Chondrocyte (in vitro differentiated cells): ENCODE measurements around the gene TMPRSS3. TPM values are rescaled to one million over a fixed set of nuclear protein-coding genes. Genes with fewer than 3 reads are reported as not detected.

Experiments used
- DNase-seq: peaks from one replicate; pipeline ENCODE4 v3.0.0; 2021; ENCODE audit warnings: mixed read lengths, low spot score
- H3K27ac Mint-ChIP-seq: one replicate; pipeline ENCODE4 v1.8.0; 2021; ENCODE audit warnings: mild to moderate bottlenecking, moderate library complexity, mixed read lengths; ENCODE audit not compliant: unreplicated experiment
- H3K27me3 Mint-ChIP-seq: 2 replicates; pipeline ENCODE4 v1.8.0; 2021; ENCODE audit warnings: low read depth, mixed read lengths
- H3K36me3 Mint-ChIP-seq: 2 replicates; pipeline ENCODE4 v1.8.0; 2021; ENCODE audit warnings: low read depth, mixed read lengths
- H3K4me1 Mint-ChIP-seq: 2 replicates; pipeline ENCODE4 v1.8.0; 2021; ENCODE audit warnings: low read depth, mild to moderate bottlenecking, mixed read lengths
- H3K4me3 Mint-ChIP-seq: one replicate; pipeline ENCODE4 v1.8.0; 2021; ENCODE audit warnings: mild to moderate bottlenecking, moderate library complexity, mixed read lengths; ENCODE audit not compliant: unreplicated experiment
- H3K9me3 Mint-ChIP-seq: 2 replicates; pipeline ENCODE4 v1.8.0; 2021; ENCODE audit warnings: low read depth, mixed read lengths
- CTCF ChIP-seq: fragments of 200-600 bp; sonication (generic); IDR thresholded peaks from 2 replicates; pipeline ENCODE4 v1.5.0; 2021; ENCODE audit warnings: antibody characterized with exemption, mild to moderate bottlenecking, moderate library complexity
- total RNA-seq: library from RNA; stranded (reverse); gene quantifications from 3 replicates; pipeline ENCODE4 v1.2.1, GENCODE V29; 2021

The TMPRSS3 gene
- total RNA-seq, 1 donor from 2014 or later, result not detected

- H3K4me3 Mint-ChIP-seq, result no peak overlapping the region
- H3K27me3 Mint-ChIP-seq, result peaks cover 38% of the 10 kb centered on the region
- H3K36me3 Mint-ChIP-seq, result peaks cover 6% of the 10 kb centered on the region
- no peak for TF ChIP-seq CTCF
- H3K27ac Mint-ChIP-seq, result no peak overlapping the region
- no peaks in the 10 kb centered on the region for H3K4me1 Mint-ChIP-seq
- DNase-seq, result no peak
- H3K9me3 Mint-ChIP-seq, result peaks cover 23% of the 10 kb centered on the region
Measured at GRCh38 chr21:42332557-42333317, 63.1 kb downstream of the TMPRSS3 start.

GRCh38 chr21:42331660-42332059 lies 64.2 kb downstream of the TMPRSS3 start:
- H3K4me1 Mint-ChIP-seq, result no peaks in the 10 kb centered on the region
- H3K9me3 Mint-ChIP-seq, result peaks cover 23% of the 10 kb centered on the region
- no peak for DNase-seq
- TF ChIP-seq CTCF, result no peak
- no peak overlapping the region for H3K4me3 Mint-ChIP-seq
- H3K27ac Mint-ChIP-seq, result no peak overlapping the region
- peaks cover 32% of the 10 kb centered on the region for H3K27me3 Mint-ChIP-seq
- peaks cover 6% of the 10 kb centered on the region for H3K36me3 Mint-ChIP-seq

- H3K36me3 Mint-ChIP-seq, result peaks cover 6% of the 10 kb centered on the region
- no peak overlapping the region for H3K4me3 Mint-ChIP-seq
- peaks cover 29% of the 10 kb centered on the region for H3K27me3 Mint-ChIP-seq
- TF ChIP-seq CTCF, result no peak
- H3K9me3 Mint-ChIP-seq, result peaks cover 23% of the 10 kb centered on the region
- H3K4me1 Mint-ChIP-seq, result no peaks in the 10 kb centered on the region
- DNase-seq, result no peak
- no peak overlapping the region for H3K27ac Mint-ChIP-seq
Measured at GRCh38 chr21:42330380-42331371, 65.2 kb downstream of the TMPRSS3 start.

- H3K27ac Mint-ChIP-seq, result no peak overlapping the region
- H3K4me3 Mint-ChIP-seq, result no peak overlapping the region
- no peak for TF ChIP-seq CTCF
- H3K27me3 Mint-ChIP-seq, result peaks cover 40% of the 10 kb centered on the region
- H3K9me3 Mint-ChIP-seq, result peaks cover 7% of the 10 kb centered on the region
- H3K4me1 Mint-ChIP-seq, result no peaks in the 10 kb centered on the region
- DNase-seq, result no peak
- peaks cover 3% of the 10 kb centered on the region for H3K36me3 Mint-ChIP-seq
Measured at GRCh38 chr21:42324896-42325295, 71.0 kb downstream of the TMPRSS3 start.

Other genes starting within 250 kb of the TMPRSS3 start
- 0.51 to 1.6 TPM (median 1.6 TPM) in 3 replicates for gene ABCG1, start 176.9 kb downstream of the TMPRSS3 start, total RNA-seq
- 1.3 to 6.0 TPM in 2 of 3 replicates, not detected in the other for gene TFF3, start 80.6 kb downstream of the TMPRSS3 start, total RNA-seq
- gene TFF2, start 45.1 kb downstream of the TMPRSS3 start, total RNA-seq, result not detected in 3 replicates
- not detected in 3 replicates for gene TFF1, start 29.5 kb downstream of the TMPRSS3 start, total RNA-seq
- gene UBASH3A, start 7.8 kb upstream of the TMPRSS3 start, total RNA-seq, result not detected in 3 replicates
- gene RSPH1, start 100.2 kb upstream of the TMPRSS3 start, total RNA-seq, result 0.15 TPM in 1 of 3 replicates, not detected in the others
- 3.5 to 4.8 TPM (median 4.7 TPM) in 3 replicates for gene SLC37A1, start 117.8 kb upstream of the TMPRSS3 start, total RNA-seq